Measurements from ENCODE around the gene IFIT5.

DNA sequence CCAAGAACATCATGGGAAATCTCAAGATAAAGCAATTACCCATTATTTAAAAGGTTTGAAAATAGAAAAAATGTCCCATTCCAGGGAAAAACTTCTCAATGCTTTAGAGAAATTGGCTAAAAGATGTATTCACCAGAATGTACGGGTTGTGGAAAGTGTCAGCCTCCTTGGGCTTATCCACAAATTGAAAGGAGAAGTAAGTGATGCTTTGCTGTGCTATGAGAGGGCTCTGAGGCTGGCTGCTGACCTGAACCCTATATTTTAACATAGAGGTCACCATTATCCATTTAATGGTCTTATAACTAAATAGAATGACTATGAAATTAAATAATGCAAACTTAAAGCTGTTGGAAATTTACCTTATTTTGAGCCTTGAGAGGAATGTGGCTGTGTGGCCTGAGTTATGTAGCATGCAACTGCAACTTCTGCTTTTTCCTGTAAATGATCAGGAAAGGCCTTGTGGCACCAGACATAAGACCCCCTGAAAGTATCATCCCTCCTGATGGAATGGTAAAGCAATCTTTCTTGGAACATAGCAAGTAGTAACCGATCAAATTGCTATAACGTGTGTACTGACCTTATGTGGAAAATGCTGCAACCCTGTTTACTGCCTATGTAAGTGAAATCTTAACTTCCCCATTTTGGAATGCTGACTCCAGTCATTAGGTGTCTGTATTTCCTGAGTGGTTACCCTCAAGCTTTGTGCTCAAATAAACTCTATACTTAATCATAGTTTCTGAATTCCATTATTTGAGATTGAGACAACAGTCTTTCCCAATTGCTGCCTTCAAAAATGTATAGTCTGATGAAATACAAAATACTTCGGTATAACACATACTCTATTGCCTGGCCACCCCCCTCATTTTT is 29.7 kb upstream of the IFIT5 start:
- TF ChIP-seq, protein P1, sequence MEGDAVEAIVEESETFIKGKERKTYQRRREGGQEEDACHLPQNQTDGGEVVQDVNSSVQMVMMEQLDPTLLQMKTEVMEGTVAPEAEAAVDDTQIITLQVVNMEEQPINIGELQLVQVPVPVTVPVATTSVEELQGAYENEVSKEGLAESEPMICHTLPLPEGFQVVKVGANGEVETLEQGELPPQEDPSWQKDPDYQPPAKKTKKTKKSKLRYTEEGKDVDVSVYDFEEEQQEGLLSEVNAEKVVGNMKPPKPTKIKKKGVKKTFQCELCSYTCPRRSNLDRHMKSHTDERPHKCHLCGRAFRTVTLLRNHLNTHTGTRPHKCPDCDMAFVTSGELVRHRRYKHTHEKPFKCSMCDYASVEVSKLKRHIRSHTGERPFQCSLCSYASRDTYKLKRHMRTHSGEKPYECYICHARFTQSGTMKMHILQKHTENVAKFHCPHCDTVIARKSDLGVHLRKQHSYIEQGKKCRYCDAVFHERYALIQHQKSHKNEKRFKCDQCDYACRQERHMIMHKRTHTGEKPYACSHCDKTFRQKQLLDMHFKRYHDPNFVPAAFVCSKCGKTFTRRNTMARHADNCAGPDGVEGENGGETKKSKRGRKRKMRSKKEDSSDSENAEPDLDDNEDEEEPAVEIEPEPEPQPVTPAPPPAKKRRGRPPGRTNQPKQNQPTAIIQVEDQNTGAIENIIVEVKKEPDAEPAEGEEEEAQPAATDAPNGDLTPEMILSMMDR (conservative IDR thresholded peaks at IDR 0.05): no peak
- no peak for TF ChIP-seq ZFX (IDR thresholded peaks at IDR 0.05)
